Mucosa of descending colon (tissue), 3 donors: Measurements from ENCODE around the gene TIPIN. TPM values are rescaled to one million over a fixed set of nuclear protein-coding genes. Genes with fewer than 3 reads are reported as not detected.
"Not testable (repeated sequence)": the region's sequence is repeated elsewhere in the genome, so short reads cannot be mapped to it uniquely, and the experiment has no call there.

ENCODE experiments used
- ATAC-seq: fragments of 200-7000 bp; cut with Tn5 transposase; one replicate; pipeline ENCODE4 v1.9.1; 2020; ENCODE audit warnings: mild to moderate bottlenecking, moderate library complexity
- DNase-seq, 3 donors: peaks; one replicate each; pipeline ENCODE4 v3.0.0-alpha.2; 2020
- H3K36me3 ChIP-seq: fragments of 200-600 bp; one replicate; pipeline ENCODE4 v1.8.0; 2021; ENCODE audit warnings: low read depth, mild to moderate bottlenecking
- H3K4me1 ChIP-seq: fragments of 200-600 bp; one replicate; pipeline ENCODE4 v1.8.0; 2021; ENCODE audit warnings: low read depth, mild to moderate bottlenecking
- H3K4me3 ChIP-seq: fragments of 200-600 bp; one replicate; pipeline ENCODE4 v1.8.0; 2021; ENCODE audit warnings: mild to moderate bottlenecking
- H3K9me3 ChIP-seq: fragments of 200-600 bp; one replicate; pipeline ENCODE4 v1.8.0; 2021; ENCODE audit warnings: mild to moderate bottlenecking
- CTCF ChIP-seq: fragments of 200-600 bp; IDR thresholded peaks from one replicate; pipeline ENCODE4 v1.8.0; 2022; ENCODE audit warnings: antibody characterized with exemption, mild to moderate bottlenecking
- intact Hi-C, 2 donors: fragments of 100-400 bp; cut with DNase I in 1 of 2; cut with micrococcal nuclease in 1 of 2; formaldehyde crosslinking; loops; one replicate each; pipeline versions ENCODE4 v1.11.0 to v1.11.1; 2022; cut with DNase I, micrococcal nuclease
- total RNA-seq, 3 donors: library from RNA; stranded (reverse); fragmentation: NEBNext Ultra II Directional in 2 of 3; extraction: Animal tissue kit (Norgen Biotek cat#: 25700) in 2 of 3; gene quantifications; one replicate each; pipeline versions ENCODE4 v1.2.1 to v1.2.4, GENCODE V29; 2021 to 2023
- donor health status: DM: no; HTN: no; CAD: no; lungs with moderate emphysema.
- donor health status: DM: no; HTN: no; CAD: no.
- donor health status: DM: no; HTN: yes; CAD: no.

TIPIN gene
- total RNA-seq, 3 donors from 2014 or later = 5.8 to 7.0 (median 5.9) TPM

GRCh38 chr15:66323312-66323928 lies 33.1 kb downstream of the TIPIN start:
- Histone ChIP-seq H3K4me3 (no peak overlapping the region), H3K4me1 (no peaks in the 10 kb centered on the region), H3K36me3 (no peaks in the 10 kb centered on the region), H3K9me3 (no peaks in the 10 kb centered on the region)
- DNase-seq (no peak), ATAC-seq (no peak)
- no peak for TF ChIP-seq CTCF
- intact Hi-C loops = no loop called here

GRCh38 chr15:66312144-66312543 lies 44.3 kb downstream of the TIPIN start:
- Histone ChIP-seq H3K4me1 (no peaks in the 10 kb centered on the region), H3K36me3 (no peaks in the 10 kb centered on the region), H3K9me3 (no peaks in the 10 kb centered on the region), H3K4me3 (no peak overlapping the region)
- no peak for TF ChIP-seq CTCF
- intact Hi-C loops = no loop called here
- ATAC-seq = no peak
- DNase-seq = no peak

- intact Hi-C loops = no loop called here
- no peak overlapping the region for H3K4me3 ChIP-seq
- H3K36me3 ChIP-seq = no peaks in the 10 kb centered on the region
- no peak for DNase-seq
- TF ChIP-seq CTCF = no peak
- H3K9me3 ChIP-seq = no peaks in the 10 kb centered on the region
- H3K4me1 ChIP-seq = peaks cover 4% of the 10 kb centered on the region
- no peak for ATAC-seq
These were observed 45.7 kb downstream of the TIPIN start for GRCh38 chr15:66310786-66311185.

GRCh38 chr15:66309828-66310227 lies 46.7 kb downstream of the TIPIN start:
- Histone ChIP-seq H3K36me3 (no peaks in the 10 kb centered on the region), H3K9me3 (no peaks in the 10 kb centered on the region), H3K4me3 (no peak overlapping the region), H3K4me1 (peaks cover 4% of the 10 kb centered on the region)
- ATAC-seq = no peak
- intact Hi-C loops = no loop called here
- DNase-seq = no peak
- no peak for TF ChIP-seq CTCF

- Histone ChIP-seq H3K4me3 (no peak overlapping the region), H3K4me1 (peaks cover 4% of the 10 kb centered on the region), H3K36me3 (no peaks in the 10 kb centered on the region), H3K9me3 (no peaks in the 10 kb centered on the region)
- ATAC-seq (no peak), DNase-seq (no peak)
- no peak for TF ChIP-seq CTCF
- intact Hi-C loops = no loop called here
These were observed 48.0 kb downstream of the TIPIN start for GRCh38 chr15:66308531-66308930.

- peak; percentile 54 for ATAC-seq
- H3K9me3 ChIP-seq = no peaks in the 10 kb centered on the region
- H3K4me3 ChIP-seq = no peak overlapping the region
- no peak for TF ChIP-seq CTCF
- peaks cover 4% of the 10 kb centered on the region for H3K4me1 ChIP-seq
- no peaks in the 10 kb centered on the region for H3K36me3 ChIP-seq
- DNase-seq = no peak
- intact Hi-C loops = no loop called here
These were observed 50.1 kb downstream of the TIPIN start for GRCh38 chr15:66306381-66306780.

GRCh38 chr15:66304425-66304824 lies 52.1 kb downstream of the TIPIN start:
- DNase-seq (peak in 2 of 3 donors; percentile 69 to 82), ATAC-seq (peak; percentile 83)
- intact Hi-C loops, H3K4me3 ChIP-seq, H3K36me3 ChIP-seq, H3K9me3 ChIP-seq, H3K4me1 ChIP-seq: not testable (repeated sequence)
